Neutrophil (primary cell): Measurements from ENCODE around the gene HNRNPR.

Experiments
- H3K27ac ChIP-seq: fragments of 200-600 bp; sonication (generic); 2 replicates; pipeline ENCODE4 v1.5.1; 2016; ENCODE audit warnings: mild to moderate bottlenecking, moderate library complexity
- H3K27me3 ChIP-seq: fragments of 200-600 bp; sonication (generic); 2 replicates; pipeline ENCODE4 v1.6.0; 2016; ENCODE audit warnings: mild to moderate bottlenecking
- H3K36me3 ChIP-seq: fragments of 200-600 bp; sonication (generic); 2 replicates; pipeline ENCODE4 v1.5.1; 2017
- H3K4me1 ChIP-seq, 2 experiments: fragments of 200-600 bp in 1 of 2; sonication (generic) in 1 of 2; 1 replicate in 1 of 2; 2 replicates in 1 of 2; pipeline versions ENCODE4 v1.5.1 to v1.6.1; 2013 to 2016; ENCODE audit warnings: low read depth in 1 of 2, low read length in 1 of 2, mild to moderate bottlenecking in 1 of 2, moderate library complexity in 1 of 2; ENCODE audit not compliant: control insufficient read depth in 1 of 2, insufficient read depth in 1 of 2
- H3K4me3 ChIP-seq, 2 experiments: fragments of 200-600 bp in 1 of 2; sonication (generic) in 1 of 2; 1 replicate in 1 of 2; 2 replicates in 1 of 2; pipeline ENCODE4 v1.5.1; 2013 to 2016; ENCODE audit warnings: low read depth in 1 of 2, low read length in 1 of 2, mild to moderate bottlenecking in 1 of 2, moderate library complexity in 1 of 2
- H3K9me3 ChIP-seq: fragments of 200-600 bp; sonication (generic); 2 replicates; pipeline ENCODE4 v1.5.1; 2016
- TF ChIP-seq, protein P1 (sequence below): fragments of 200-600 bp; sonication (generic); IDR thresholded peaks from 2 replicates; pipeline ENCODE4 v1.5.1; 2016; ENCODE audit warnings: antibody characterized with exemption

HNRNPR gene

DNA sequence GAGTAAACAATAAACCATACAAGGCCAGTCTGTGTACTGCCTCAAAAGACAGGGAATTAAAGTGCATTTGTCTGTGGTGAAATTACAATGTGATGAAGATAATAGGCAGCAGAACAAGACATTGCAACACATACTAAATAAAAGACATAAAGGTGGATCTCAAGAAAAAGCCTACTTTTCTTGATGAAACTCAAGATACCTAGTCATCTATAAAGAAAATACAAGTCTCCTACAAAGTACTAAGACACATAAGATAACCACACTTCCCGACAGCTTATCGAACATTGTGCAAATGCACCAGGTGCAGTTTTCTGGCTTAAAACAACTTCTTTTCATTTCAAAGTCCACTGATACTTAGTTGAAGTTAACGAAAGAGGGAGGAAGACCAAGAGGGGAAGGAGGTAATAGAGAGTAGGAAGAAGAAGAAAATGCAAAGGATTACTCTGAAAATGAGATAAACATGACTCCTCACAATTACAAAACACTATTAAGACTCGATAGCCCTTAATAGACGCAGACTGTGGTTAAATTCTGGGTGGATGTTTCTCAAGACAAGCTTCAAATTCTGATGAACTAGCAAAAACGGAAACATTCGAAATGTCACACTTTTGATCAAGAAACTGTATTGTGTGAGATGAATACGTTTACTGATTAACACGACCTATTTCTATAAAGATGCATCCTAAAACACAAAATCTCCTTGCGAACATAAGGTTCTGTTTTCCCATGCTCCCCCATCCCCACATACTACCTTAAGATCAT lies 2.0 kb downstream of the HNRNPR start:
- peaks cover 30 to 36% of the 10 kb centered on the region in 2 experiments for H3K4me1 ChIP-seq
- TF ChIP-seq, protein P1, sequence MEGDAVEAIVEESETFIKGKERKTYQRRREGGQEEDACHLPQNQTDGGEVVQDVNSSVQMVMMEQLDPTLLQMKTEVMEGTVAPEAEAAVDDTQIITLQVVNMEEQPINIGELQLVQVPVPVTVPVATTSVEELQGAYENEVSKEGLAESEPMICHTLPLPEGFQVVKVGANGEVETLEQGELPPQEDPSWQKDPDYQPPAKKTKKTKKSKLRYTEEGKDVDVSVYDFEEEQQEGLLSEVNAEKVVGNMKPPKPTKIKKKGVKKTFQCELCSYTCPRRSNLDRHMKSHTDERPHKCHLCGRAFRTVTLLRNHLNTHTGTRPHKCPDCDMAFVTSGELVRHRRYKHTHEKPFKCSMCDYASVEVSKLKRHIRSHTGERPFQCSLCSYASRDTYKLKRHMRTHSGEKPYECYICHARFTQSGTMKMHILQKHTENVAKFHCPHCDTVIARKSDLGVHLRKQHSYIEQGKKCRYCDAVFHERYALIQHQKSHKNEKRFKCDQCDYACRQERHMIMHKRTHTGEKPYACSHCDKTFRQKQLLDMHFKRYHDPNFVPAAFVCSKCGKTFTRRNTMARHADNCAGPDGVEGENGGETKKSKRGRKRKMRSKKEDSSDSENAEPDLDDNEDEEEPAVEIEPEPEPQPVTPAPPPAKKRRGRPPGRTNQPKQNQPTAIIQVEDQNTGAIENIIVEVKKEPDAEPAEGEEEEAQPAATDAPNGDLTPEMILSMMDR, result no peak
- H3K9me3 ChIP-seq, result no peaks in the 10 kb centered on the region
- peaks cover 6% of the 10 kb centered on the region for H3K36me3 ChIP-seq
- H3K27ac ChIP-seq, result no peak overlapping the region
- H3K27me3 ChIP-seq, result no peaks in the 10 kb centered on the region
- H3K4me3 ChIP-seq, result no peak overlapping the region

DNA sequence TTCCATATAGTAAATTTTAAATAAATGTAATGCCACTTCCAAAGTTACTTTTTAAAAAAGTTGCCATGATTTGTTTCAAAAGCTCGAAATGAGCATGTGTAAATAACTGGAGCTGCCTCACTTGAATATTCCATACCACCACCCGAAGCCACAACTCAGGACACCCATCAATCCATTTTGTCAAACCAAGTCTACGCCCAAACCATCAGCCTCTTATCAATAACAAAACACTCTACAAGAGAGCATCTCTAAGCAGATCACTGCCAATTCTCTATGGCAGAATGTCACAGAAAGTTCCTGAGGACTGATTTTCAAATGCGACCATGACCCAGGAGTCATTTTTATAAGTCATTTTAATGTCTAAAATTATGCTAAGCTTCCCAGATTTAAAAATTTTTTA lies 4.5 kb downstream of the HNRNPR start:
- Histone ChIP-seq H3K9me3 (no peaks in the 10 kb centered on the region), H3K27me3 (no peaks in the 10 kb centered on the region), H3K4me1 (peaks cover 21 to 29% of the 10 kb centered on the region in 2 experiments), H3K4me3 (no peak overlapping the region), H3K27ac (no peak overlapping the region), H3K36me3 (peaks cover 16% of the 10 kb centered on the region)
- TF ChIP-seq, protein P1, result no peak

GRCh38 chr1:23337869-23338268 lies 6.2 kb downstream of the HNRNPR start:
- Histone ChIP-seq H3K27ac (no peak overlapping the region), H3K4me1 (peaks cover 14 to 21% of the 10 kb centered on the region in 2 experiments), H3K4me3 (no peak overlapping the region), H3K36me3 (peaks cover 30% of the 10 kb centered on the region), H3K27me3 (no peaks in the 10 kb centered on the region), H3K9me3 (no peaks in the 10 kb centered on the region)
- TF ChIP-seq, protein P1, result no peak

- Histone ChIP-seq H3K27ac (no peak overlapping the region), H3K9me3 (no peaks in the 10 kb centered on the region), H3K4me3 (no peak overlapping the region), H3K36me3 (peaks cover 58% of the 10 kb centered on the region), H3K27me3 (no peaks in the 10 kb centered on the region), H3K4me1 (no peaks in the 10 kb centered on the region)
- TF ChIP-seq, protein P1, result no peak
Observed at GRCh38 chr1:23331713-23332112, 12.4 kb downstream of the HNRNPR start.

GRCh38 chr1:23330846-23331245 lies 13.2 kb downstream of the HNRNPR start:
- peaks cover 67% of the 10 kb centered on the region for H3K36me3 ChIP-seq
- no peak overlapping the region for H3K27ac ChIP-seq

More at GRCh38 chr1:23330846-23331245, 13.2 kb downstream of the HNRNPR start:
- TF ChIP-seq, protein P1, result no peak
- H3K4me1 ChIP-seq, result no peaks in the 10 kb centered on the region
- H3K4me3 ChIP-seq, result no peak overlapping the region
- H3K27me3 ChIP-seq, result no peaks in the 10 kb centered on the region
- no peaks in the 10 kb centered on the region for H3K9me3 ChIP-seq
